HG02870 (cell line): ENCODE results near the gene TSC22D1.

Experiments used
- ATAC-seq: cut with Tn5 transposase; IDR thresholded peaks from one replicate; pipeline ENCODE4 v1.9.1; 2021; ENCODE audit warnings: mild to moderate bottlenecking, moderate library complexity; ENCODE audit not compliant: unreplicated experiment

The TSC22D1 gene

GRCh38 chr13:44388427-44389059, 187.6 kb downstream of the TSC22D1 start:
- ATAC-seq: no peak

DNA sequence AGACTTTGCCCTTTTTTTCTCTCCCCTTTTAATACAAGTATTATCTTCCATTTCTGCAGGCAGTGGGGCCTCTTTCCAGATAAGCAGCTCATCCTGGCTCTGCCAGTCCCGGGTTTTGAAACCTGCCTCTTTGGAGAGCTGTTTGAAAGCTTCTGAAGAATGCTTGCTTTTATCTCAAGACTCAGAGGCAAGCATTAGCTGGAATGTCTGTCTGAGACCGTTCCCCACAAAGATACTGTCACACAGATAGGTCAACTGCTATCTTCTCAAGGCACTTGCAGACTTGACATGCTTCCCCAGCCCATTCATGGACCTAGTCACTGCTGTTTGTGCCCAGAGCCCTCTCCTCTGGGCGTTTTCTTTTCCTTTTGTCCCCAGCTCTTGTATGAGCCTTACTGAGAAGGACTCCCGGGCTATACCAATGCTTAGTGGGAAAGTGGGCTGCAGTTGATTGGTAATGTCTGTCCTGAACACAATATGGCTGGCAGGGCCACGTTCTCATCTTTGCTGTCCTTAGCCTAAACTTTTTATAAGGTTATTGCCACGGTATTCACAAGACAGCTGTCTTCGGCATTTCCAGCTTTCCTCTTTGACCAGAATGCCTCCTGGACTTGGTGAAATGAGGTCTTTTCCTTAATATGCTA, 189.1 kb downstream of the TSC22D1 start:
- no peak for ATAC-seq

DNA sequence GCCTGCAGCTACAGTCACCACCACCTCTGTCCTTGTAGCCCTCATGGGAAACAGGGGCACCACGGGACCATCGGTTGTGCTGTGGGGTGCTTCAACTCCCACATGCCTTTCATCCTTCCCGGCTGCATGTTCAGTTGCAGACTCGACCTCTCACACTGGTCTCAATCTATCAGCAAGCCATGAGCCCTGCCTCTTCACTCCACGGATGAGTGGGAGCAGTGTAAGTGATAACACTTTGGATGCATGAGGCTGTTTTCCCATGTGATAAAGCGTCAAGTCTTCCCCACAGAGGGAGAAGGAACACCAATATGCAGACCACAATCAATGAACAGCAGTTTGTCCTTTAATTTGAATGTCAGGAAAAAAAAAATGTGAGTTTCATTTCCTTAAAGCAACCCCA, 190.3 kb downstream of the TSC22D1 start:
- ATAC-seq: no peak

- no peak for ATAC-seq
Measured at GRCh38 chr13:44385401-44385800, 190.7 kb downstream of the TSC22D1 start.

DNA sequence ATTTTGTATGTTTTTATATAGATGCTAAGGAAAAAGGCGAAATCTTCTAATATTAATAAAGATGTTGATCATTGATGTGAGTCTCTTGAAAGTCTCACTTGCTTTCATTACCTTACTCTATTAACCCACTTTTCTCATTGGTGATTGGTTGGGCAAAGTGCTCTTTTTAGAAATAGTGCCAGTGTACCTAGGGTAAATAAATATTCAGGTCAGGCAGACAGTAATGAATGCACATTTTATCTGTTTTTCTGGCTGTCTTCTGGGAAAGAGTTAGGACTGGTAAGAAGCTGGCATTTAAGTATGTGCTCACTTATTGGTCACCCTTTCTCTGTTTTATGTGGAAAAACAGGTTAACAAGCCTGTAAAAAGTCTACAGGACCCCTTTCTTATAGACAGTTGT, 191.4 kb downstream of the TSC22D1 start:
- ATAC-seq: no peak

DNA sequence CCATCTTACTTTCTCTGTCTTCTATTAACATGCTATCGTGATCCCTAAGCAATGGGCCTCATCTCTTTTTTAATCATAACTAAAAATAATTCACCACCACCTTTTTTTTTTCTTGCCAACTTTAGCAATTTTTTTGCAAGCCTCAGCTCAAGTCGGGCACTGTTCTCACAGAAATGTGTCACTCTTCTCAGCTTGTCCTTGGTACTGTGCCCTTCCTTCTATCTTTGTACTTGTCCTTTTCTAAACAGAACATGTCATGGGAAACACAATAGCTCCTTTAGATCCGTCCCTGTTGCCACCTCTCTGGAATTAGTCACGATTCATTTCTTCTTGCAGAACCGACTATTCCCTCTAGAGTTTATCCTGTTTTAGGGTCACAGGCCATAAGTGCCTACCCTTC, 192.2 kb downstream of the TSC22D1 start:
- no peak for ATAC-seq

DNA sequence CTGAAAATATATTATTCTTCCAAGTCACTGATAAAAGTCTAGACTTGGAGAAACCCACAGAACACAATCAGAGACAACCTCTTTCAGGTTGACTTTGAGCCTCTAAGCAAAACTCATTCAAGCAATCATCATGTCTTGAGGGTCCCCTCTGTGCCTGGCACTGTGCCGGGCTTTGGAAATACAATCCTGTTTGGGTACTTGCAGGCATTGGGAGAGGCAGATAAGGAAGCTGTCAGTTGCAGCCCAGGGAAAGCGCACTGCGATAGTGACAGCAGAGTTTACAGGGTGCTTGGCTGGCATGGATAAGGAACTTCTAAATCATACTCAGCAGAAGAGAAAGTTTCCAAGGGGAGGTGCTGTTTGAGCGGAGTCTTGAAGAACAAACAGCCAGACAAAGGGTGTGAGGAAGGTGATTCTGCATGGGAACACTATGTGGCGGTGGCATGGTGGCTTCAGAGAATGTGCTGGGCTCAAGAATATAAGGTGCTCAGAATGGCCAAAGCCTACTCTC, 193.4 kb downstream of the TSC22D1 start:
- no peak for ATAC-seq
